LoVo (cell line): ENCODE measurements around the gene TRIM54.
"Not testable (repeated sequence)": the region's sequence is repeated elsewhere in the genome, so short reads cannot be mapped to it uniquely, and the experiment has no call there.

ENCODE experiments used
- DNase-seq: peaks from one replicate; pipeline ENCODE4 v3.0.0-alpha.2; 2016; ENCODE audit warnings: low spot score

Gene TRIM54

GRCh38 chr2:27258051-27258450, 24.2 kb upstream of the TRIM54 start:
- no peak for DNase-seq

GRCh38 chr2:27261241-27261925, 20.8 kb upstream of the TRIM54 start:
- DNase-seq: no peak

- DNase-seq: no peak
These were observed 20.3 kb upstream of the TRIM54 start for GRCh38 chr2:27261926-27262298.

- DNase-seq: peak; percentile 76
These were observed 19.6 kb upstream of the TRIM54 start, which contains the start of gene SLC30A3 for GRCh38 chr2:27262379-27263286. TSS of gene SLC30A3 (minus strand) at chr2:27263047. CDS start at chr2:27262906, 141 bp downstream.

- DNase-seq: no peak
These were observed 18.7 kb upstream of the TRIM54 start for GRCh38 chr2:27263287-27264252.

GRCh38 chr2:27264253-27264752, 17.9 kb upstream of the TRIM54 start:
- DNase-seq: no peak

GRCh38 chr2:27264753-27265535, 17.3 kb upstream of the TRIM54 start:
- peak; percentile 30 for DNase-seq

GRCh38 chr2:27265536-27265870, 16.7 kb upstream of the TRIM54 start:
- no peak for DNase-seq

GRCh38 chr2:27268296-27268695, 13.9 kb upstream of the TRIM54 start:
- not testable (repeated sequence) for DNase-seq

GRCh38 chr2:27270131-27270530, 12.1 kb upstream of the TRIM54 start:
- DNase-seq: no peak

GRCh38 chr2:27270670-27271069, 11.6 kb upstream of the TRIM54 start:
- DNase-seq: no peak

GRCh38 chr2:27271631-27272340, 10.4 kb upstream of the TRIM54 start:
- no peak for DNase-seq

- DNase-seq: not testable (repeated sequence)
These were observed 9.4 kb upstream of the TRIM54 start for GRCh38 chr2:27272537-27273522.

- DNase-seq: no peak
These were observed 6.7 kb upstream of the TRIM54 start, which contains the start of gene DNAJC5G for GRCh38 chr2:27275211-27276150. TSS of gene DNAJC5G (plus strand) at chr2:27275433. CDS start at chr2:27276729, 1,296 bp downstream.

GRCh38 chr2:27278010-27278409, 4.2 kb upstream of the TRIM54 start:
- DNase-seq: no peak

- no peak for DNase-seq
These were observed 1.4 kb upstream of the TRIM54 start for GRCh38 chr2:27280826-27281225.

- DNase-seq: no peak
These were observed 787 bp upstream of the TRIM54 start for GRCh38 chr2:27281442-27281841.

GRCh38 chr2:27282892-27283291, 663 bp downstream of the TRIM54 start:
- DNase-seq: no peak
